ENCODE data around the gene WNT16.

DNA sequence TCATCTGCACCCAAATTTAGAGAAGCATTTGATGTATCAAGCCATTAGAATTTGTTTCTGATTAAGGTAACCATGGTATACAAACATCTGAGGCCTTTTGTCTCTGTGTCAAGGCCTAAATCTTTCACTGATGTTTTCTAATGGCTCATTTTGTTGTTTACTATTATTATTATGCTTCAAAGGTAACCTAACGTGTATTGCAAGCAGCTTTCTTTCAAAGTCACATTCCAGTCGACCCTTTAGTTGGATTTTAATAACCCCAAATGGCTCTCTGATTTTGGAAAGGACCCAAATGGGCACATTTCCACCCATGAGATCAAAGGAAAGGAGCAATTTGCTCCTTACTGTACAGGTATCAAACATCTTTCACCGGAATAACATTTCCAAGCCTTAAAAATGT is 46.7 kb upstream of the WNT16 start:
- TF ChIP-seq POLR2A (IDR thresholded peaks at IDR 0.05; ENCODE audit: low read length) (no peak), GATA1 (IDR thresholded peaks at IDR 0.05; ENCODE audit: low read depth, low read length) (no peak)
